Measurements from ENCODE around the gene CFL1.
A peak's percentile ranks its signal among the peaks of the same experiment; 100 is the strongest.
"Not testable (repeated sequence)": the region's sequence is repeated elsewhere in the genome, so short reads cannot be mapped to it uniquely, and the experiment has no call there.

Gene CFL1

GRCh38 chr11:65895482-65895981 lies 37.6 kb upstream of the CFL1 start:
- Histone ChIP-seq H3K36me3 (ENCODE audit: insufficient read depth, low read length) (peaks cover 74% of the 10 kb centered on the region), H3K9ac (ENCODE audit: low read depth, low read length) (peak overlapping the region; percentile 96)

DNA sequence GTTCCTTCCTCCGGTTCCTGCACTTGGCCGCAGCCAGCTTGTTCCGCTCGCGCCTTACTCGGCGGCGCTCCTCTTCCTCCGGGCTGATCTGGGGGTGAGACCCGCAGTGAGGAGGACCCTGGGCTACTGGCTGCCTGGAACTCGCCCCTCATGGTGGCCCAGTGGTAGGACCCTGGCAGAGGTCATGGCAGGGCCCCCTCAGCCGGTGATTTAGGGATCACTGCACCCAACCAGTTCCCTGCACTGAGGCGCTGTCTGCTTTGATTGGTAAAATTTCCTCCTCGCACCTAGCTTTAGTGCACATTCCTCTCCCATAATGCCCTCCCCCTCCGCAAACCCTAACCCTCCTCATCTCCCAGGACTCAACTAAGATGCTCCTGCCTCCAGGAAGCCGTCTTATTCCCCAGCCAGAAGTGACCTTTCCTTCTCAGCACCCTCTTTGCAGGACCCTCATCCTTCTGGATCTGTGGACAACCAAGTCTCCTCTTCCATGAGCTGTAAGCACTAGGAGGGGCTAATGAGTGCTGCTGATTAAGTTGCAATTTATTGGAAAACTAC lies 36.1 kb upstream of the CFL1 start:
- Histone ChIP-seq H3K4me2 (ENCODE audit: low read length) (peak overlapping the region; percentile 89), H3K9ac (ENCODE audit: low read depth, low read length) (peak overlapping the region; percentile 39), H3K4me1 (ENCODE audit: control insufficient read depth, insufficient read depth, low read length) (peaks cover 71% of the 10 kb centered on the region), H3K4me3 (ENCODE audit: low read length) (peak overlapping the region; percentile 55), H3K27me3 (ENCODE audit: control insufficient read depth, insufficient read depth, low read length) (no peaks in the 10 kb centered on the region), H3K9me3 (replicated peaks; ENCODE audit: low read length) (no peaks in the 10 kb centered on the region), H3K36me3 (ENCODE audit: insufficient read depth, low read length) (peaks cover 68% of the 10 kb centered on the region)

More at GRCh38 chr11:65895482-65895981, 37.6 kb upstream of the CFL1 start:
- H3K9me3 ChIP-seq (replicated peaks; ENCODE audit: low read length), result no peaks in the 10 kb centered on the region
- no peaks in the 10 kb centered on the region for H3K27me3 ChIP-seq (ENCODE audit: control insufficient read depth, insufficient read depth, low read length)
- H3K4me1 ChIP-seq (ENCODE audit: control insufficient read depth, insufficient read depth, low read length), result peaks cover 60% of the 10 kb centered on the region
- peak overlapping the region; percentile 82 for H3K4me2 ChIP-seq (ENCODE audit: low read length)
- H3K4me3 ChIP-seq (ENCODE audit: low read length), result peak overlapping the region; percentile 86

GRCh38 chr11:65892661-65893317 lies 34.8 kb upstream of the CFL1 start:
- H3K27me3 ChIP-seq (ENCODE audit: control insufficient read depth, insufficient read depth, low read length), result no peaks in the 10 kb centered on the region
- peaks cover 77% of the 10 kb centered on the region for H3K4me1 ChIP-seq (ENCODE audit: control insufficient read depth, insufficient read depth, low read length)
- H3K9me3 ChIP-seq (replicated peaks; ENCODE audit: low read length), result no peaks in the 10 kb centered on the region
- peak overlapping the region; percentile 74 for H3K4me3 ChIP-seq (ENCODE audit: low read length)
- peaks cover 57% of the 10 kb centered on the region for H3K36me3 ChIP-seq (ENCODE audit: insufficient read depth, low read length)
- peak overlapping the region; percentile 86 for H3K9ac ChIP-seq (ENCODE audit: low read depth, low read length)
- peak overlapping the region; percentile 89 for H3K4me2 ChIP-seq (ENCODE audit: low read length)

GRCh38 chr11:65892137-65892540 lies 34.2 kb upstream of the CFL1 start:
- Histone ChIP-seq H3K4me1 (ENCODE audit: control insufficient read depth, insufficient read depth, low read length) (peaks cover 77% of the 10 kb centered on the region), H3K9ac (ENCODE audit: low read depth, low read length) (peak overlapping the region; percentile 86), H3K4me3 (ENCODE audit: low read length) (peak overlapping the region; percentile 74), H3K36me3 (ENCODE audit: insufficient read depth, low read length) (peaks cover 52% of the 10 kb centered on the region), H3K4me2 (ENCODE audit: low read length) (peak overlapping the region; percentile 89)
- H3K27me3 ChIP-seq (ENCODE audit: control insufficient read depth, insufficient read depth, low read length); H3K9me3 ChIP-seq (replicated peaks; ENCODE audit: low read length): not testable (repeated sequence)

GRCh38 chr11:65891219-65892136 lies 33.5 kb upstream of the CFL1 start:
- Histone ChIP-seq H3K4me1 (ENCODE audit: control insufficient read depth, insufficient read depth, low read length) (peaks cover 76% of the 10 kb centered on the region), H3K36me3 (ENCODE audit: insufficient read depth, low read length) (peaks cover 46% of the 10 kb centered on the region), H3K4me3 (ENCODE audit: low read length) (peak overlapping the region; percentile 74)

GRCh38 chr11:65890324-65891218 lies 32.6 kb upstream of the CFL1 start, which contains the start of gene CCDC85B:
Gene CCDC85B (plus strand): TSS chr11:65890673. CDS start chr11:65890784, 111 bp downstream.
- H3K4me1 ChIP-seq (ENCODE audit: control insufficient read depth, insufficient read depth, low read length), result peaks cover 71% of the 10 kb centered on the region
- H3K4me2 ChIP-seq (ENCODE audit: low read length), result peak within 1 kb of the TSS; percentile 89
- H3K36me3 ChIP-seq (ENCODE audit: insufficient read depth, low read length), result peaks cover 44% of the 10 kb centered on the region
- no peaks in the 10 kb centered on the region for H3K27me3 ChIP-seq (ENCODE audit: control insufficient read depth, insufficient read depth, low read length)
- no peaks in the 10 kb centered on the region for H3K9me3 ChIP-seq (replicated peaks; ENCODE audit: low read length)
- peak within 1 kb of the TSS; percentile 74 for H3K4me3 ChIP-seq (ENCODE audit: low read length)
- H3K9ac ChIP-seq (ENCODE audit: low read depth, low read length), result peak within 1 kb of the TSS; percentile 86

More at GRCh38 chr11:65891219-65892136, 33.5 kb upstream of the CFL1 start:
- no peaks in the 10 kb centered on the region for H3K27me3 ChIP-seq (ENCODE audit: control insufficient read depth, insufficient read depth, low read length)
- peak overlapping the region; percentile 86 for H3K9ac ChIP-seq (ENCODE audit: low read depth, low read length)
- no peaks in the 10 kb centered on the region for H3K9me3 ChIP-seq (replicated peaks; ENCODE audit: low read length)
- H3K4me2 ChIP-seq (ENCODE audit: low read length), result peak overlapping the region; percentile 89

DNA sequence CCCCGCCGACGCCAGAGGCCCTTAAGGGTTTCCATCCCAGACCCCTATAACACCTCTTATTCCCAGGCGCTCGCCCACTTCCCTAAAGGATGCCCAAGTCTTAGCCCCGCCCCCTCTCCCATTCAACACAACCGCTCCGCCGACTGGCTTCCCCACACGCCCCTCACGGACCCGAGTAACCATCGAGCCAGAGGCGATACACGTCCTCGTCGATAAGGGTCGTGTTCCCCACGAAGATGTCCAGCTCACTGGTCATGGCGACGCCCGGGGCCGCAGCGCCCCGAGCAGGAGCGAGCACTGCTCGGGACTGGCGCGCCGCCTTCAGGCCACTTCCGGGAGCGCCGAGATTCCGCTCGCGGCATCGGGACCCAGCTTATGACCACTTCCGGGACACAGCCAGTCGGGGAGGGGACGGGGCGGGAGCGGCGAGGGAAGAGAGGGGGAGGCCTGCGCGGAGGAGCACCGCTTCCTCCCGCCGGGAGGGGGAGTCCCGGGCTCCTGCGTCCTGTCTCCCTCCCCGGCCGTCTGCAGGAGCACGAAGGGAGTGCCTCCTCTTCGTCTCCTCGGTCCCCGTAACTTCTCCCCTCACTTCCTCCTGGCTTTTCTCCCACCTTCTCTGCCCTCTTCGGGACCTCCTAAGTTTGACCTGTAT lies 30.3 kb upstream of the CFL1 start, which contains the start of gene FIBP:
Gene FIBP (minus strand): TSS at position 309 of the 652 bp plus-strand sequence. CDS start 53 bp downstream, at position 256.
- peak within 1 kb of the TSS; percentile 89 for H3K4me2 ChIP-seq (ENCODE audit: low read length)
- H3K36me3 ChIP-seq (ENCODE audit: insufficient read depth, low read length), result peaks cover 50% of the 10 kb centered on the region
- no peaks in the 10 kb centered on the region for H3K27me3 ChIP-seq (ENCODE audit: control insufficient read depth, insufficient read depth, low read length)
- H3K9me3 ChIP-seq (replicated peaks; ENCODE audit: low read length), result no peaks in the 10 kb centered on the region
- H3K9ac ChIP-seq (ENCODE audit: low read depth, low read length), result peak within 1 kb of the TSS; percentile 81
- H3K4me1 ChIP-seq (ENCODE audit: control insufficient read depth, insufficient read depth, low read length), result peaks cover 60% of the 10 kb centered on the region
- H3K4me3 ChIP-seq (ENCODE audit: low read length), result peak within 1 kb of the TSS; percentile 95

DNA sequence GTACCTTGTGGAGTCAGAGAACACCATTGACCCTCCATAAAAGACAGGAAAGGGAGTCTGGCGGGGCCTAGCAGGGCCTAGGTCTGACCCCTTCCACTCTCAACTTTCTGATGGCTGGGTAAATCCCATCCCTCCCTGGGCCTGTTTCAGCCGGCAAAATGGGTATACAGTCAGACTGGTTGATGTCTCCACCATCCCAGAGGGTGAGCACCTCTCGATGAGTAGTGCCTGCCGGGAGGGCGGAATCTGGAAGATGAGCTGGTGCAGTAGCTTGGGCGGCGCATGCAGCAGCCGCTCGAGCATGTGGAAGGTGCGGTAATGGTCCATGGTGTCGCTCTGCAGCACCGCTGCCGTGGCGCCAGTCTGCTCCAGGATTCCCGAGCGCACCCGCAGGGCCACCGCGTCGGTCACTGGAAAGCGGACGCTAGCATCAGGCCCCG lies 29.8 kb upstream of the CFL1 start:
- Histone ChIP-seq H3K27me3 (ENCODE audit: control insufficient read depth, insufficient read depth, low read length) (no peaks in the 10 kb centered on the region), H3K4me1 (ENCODE audit: control insufficient read depth, insufficient read depth, low read length) (peaks cover 55% of the 10 kb centered on the region), H3K9me3 (replicated peaks; ENCODE audit: low read length) (no peaks in the 10 kb centered on the region), H3K9ac (ENCODE audit: low read depth, low read length) (peak overlapping the region; percentile 81), H3K4me2 (ENCODE audit: low read length) (peak overlapping the region; percentile 89), H3K4me3 (ENCODE audit: low read length) (peak overlapping the region; percentile 95), H3K36me3 (ENCODE audit: insufficient read depth, low read length) (peaks cover 51% of the 10 kb centered on the region)

DNA sequence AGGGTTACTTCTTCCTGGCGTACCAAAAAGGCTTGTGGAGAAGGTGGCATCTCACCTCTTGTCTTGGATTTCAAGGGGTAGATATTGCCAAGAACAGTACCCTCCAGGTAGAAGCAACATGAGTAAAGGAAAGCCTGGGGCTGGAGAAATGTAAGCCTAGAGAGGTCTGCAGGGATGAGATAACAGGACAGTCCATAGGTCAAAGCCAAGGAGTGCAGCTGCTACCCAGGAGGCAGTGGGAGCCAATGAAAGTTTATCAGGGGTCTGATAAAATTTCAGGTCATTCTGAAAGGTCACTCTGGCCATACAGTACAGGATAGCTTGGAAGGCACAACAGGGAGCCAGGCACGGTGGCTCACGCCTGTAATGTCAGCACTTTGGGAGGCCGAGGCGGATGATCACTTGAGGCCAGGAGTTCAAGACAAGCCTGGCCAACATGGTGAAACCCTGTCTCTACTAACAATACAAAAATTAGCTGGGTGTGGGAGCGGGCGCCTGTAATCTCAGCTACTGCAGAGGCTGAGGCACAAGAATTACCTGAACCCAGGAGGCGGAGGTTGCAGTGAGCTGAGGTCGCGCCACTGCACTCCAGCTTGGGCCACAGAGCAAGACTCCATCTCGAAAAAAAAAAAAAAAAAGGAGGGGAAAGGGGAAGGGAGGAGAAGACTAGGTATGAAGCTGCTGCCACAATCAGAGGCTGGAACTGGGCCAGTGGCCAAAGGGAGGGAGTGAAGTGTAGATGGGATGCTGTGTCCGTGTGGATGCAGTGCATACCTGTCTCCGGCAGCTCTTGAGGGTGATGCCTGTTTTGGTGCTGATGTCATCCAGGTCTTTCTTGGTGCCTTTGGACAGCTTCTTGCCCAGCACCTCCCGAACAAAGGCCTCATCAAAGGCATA lies 29.1 kb upstream of the CFL1 start:
- H3K4me2 ChIP-seq (ENCODE audit: low read length), result peak overlapping the region; percentile 89
- H3K27me3 ChIP-seq (ENCODE audit: control insufficient read depth, insufficient read depth, low read length), result no peaks in the 10 kb centered on the region

More for the DNA sequence above, 29.1 kb upstream of the CFL1 start:
- H3K4me3 ChIP-seq (ENCODE audit: low read length), result peak overlapping the region; percentile 95
- H3K4me1 ChIP-seq (ENCODE audit: control insufficient read depth, insufficient read depth, low read length), result peaks cover 49% of the 10 kb centered on the region
- no peaks in the 10 kb centered on the region for H3K9me3 ChIP-seq (replicated peaks; ENCODE audit: low read length)
- H3K36me3 ChIP-seq (ENCODE audit: insufficient read depth, low read length), result peaks cover 51% of the 10 kb centered on the region
- peak overlapping the region; percentile 81 for H3K9ac ChIP-seq (ENCODE audit: low read depth, low read length)
